Liver (tissue), 9 donors: ENCODE data around the gene ATP6AP1. TPM values are rescaled to one million over a fixed set of nuclear protein-coding genes. Genes with fewer than 3 reads are reported as not detected.

Source experiments
- DNase-seq: peaks from one replicate; pipeline ENCODE4 v3.0.0-alpha.2; 2017; ENCODE audit warnings: low spot score
- H3K27ac ChIP-seq, 2 donors: one replicate each; pipeline ENCODE4 v1.7.0; 2013; ENCODE audit warnings: inconsistent platforms in 2 of 2, low read length in 2 of 2, control low read depth in 1 of 2, low read depth in 1 of 2, mild to moderate bottlenecking in 1 of 2
- H3K27me3 ChIP-seq, 4 donors: one replicate each; pipeline versions ENCODE4 v1.6.1 to v1.7.0; 2013; ENCODE audit warnings: low read length in 3 of 4, inconsistent platforms in 1 of 4, mild to moderate bottlenecking in 1 of 4, moderate library complexity in 1 of 4; ENCODE audit not compliant: control insufficient read depth in 4 of 4, insufficient read depth in 4 of 4
- H3K36me3 ChIP-seq, 4 donors: one replicate each; pipeline versions ENCODE4 v1.6.1 to v1.7.0; 2013; ENCODE audit warnings: low read length in 3 of 4, mild to moderate bottlenecking in 3 of 4, low read depth in 1 of 4, moderate library complexity in 1 of 4; ENCODE audit not compliant: control insufficient read depth in 4 of 4, insufficient read depth in 3 of 4
- H3K4me1 ChIP-seq, 4 donors: one replicate each; pipeline versions ENCODE4 v1.6.1 to v1.7.0; 2013; ENCODE audit warnings: low read length in 3 of 4, mild to moderate bottlenecking in 3 of 4, moderate library complexity in 1 of 4; ENCODE audit not compliant: control insufficient read depth in 4 of 4, insufficient read depth in 4 of 4
- H3K4me3 ChIP-seq, 3 donors: one replicate each; pipeline versions ENCODE4 v1.6.1 to v1.7.0; 2013; ENCODE audit warnings: low read length in 3 of 3, control low read depth in 1 of 3, low read depth in 1 of 3, mild to moderate bottlenecking in 1 of 3
- H3K9ac ChIP-seq, 2 donors: one replicate each; pipeline ENCODE4 v1.7.0; 2013; ENCODE audit warnings: low read length in 2 of 2, mild to moderate bottlenecking in 2 of 2, moderate library complexity in 2 of 2, control low read depth in 1 of 2, low read depth in 1 of 2
- H3K9me3 ChIP-seq, 4 donors: one replicate each; pipeline versions ENCODE4 v1.6.1 to v1.7.0; 2013; ENCODE audit warnings: low read length in 3 of 4; ENCODE audit not compliant: control insufficient read depth in 4 of 4
- CTCF ChIP-seq: fragments of 150-350 bp; IDR thresholded peaks from 2 replicates; pipeline ENCODE4 v1.5.1; 2017; ENCODE audit warnings: improper control_type of control experiment, low read depth, low read length; ENCODE audit not compliant: missing input control
- EGR1 ChIP-seq, 2 donors: IDR thresholded peaks; 2 replicates each; pipeline ENCODE4 v1.6.1; 2016 to 2018; ENCODE audit warnings: antibody characterized with exemption in 2 of 2, low read depth in 2 of 2
- FOXA1 ChIP-seq: IDR thresholded peaks from 2 replicates; pipeline ENCODE4 v1.6.1; 2016; ENCODE audit warnings: antibody characterized with exemption
- FOXA2 ChIP-seq: IDR thresholded peaks from 2 replicates; pipeline ENCODE4 v1.6.1; 2016; ENCODE audit warnings: antibody characterized with exemption
- GABPA ChIP-seq, 2 donors: IDR thresholded peaks in 1 of 2; conservative IDR thresholded peaks in 1 of 2; 2 replicates each; pipeline ENCODE4 v1.6.1; 2016; ENCODE audit warnings: antibody characterized with exemption in 2 of 2, mild to moderate bottlenecking in 1 of 2, moderate library complexity in 1 of 2
- HNF4A ChIP-seq, 2 donors: conservative IDR thresholded peaks; 2 replicates each; pipeline ENCODE4 v1.6.1; 2016; ENCODE audit warnings: antibody characterized with exemption in 2 of 2, mild to moderate bottlenecking in 2 of 2
- HNF4G ChIP-seq: IDR thresholded peaks from 2 replicates; pipeline ENCODE4 v1.6.1; 2016; ENCODE audit warnings: antibody characterized with exemption
- JUND ChIP-seq, 2 donors: IDR thresholded peaks; 2 replicates each; pipeline ENCODE4 v1.6.1; 2016; ENCODE audit warnings: antibody characterized with exemption in 2 of 2
- MAX ChIP-seq: IDR thresholded peaks from 2 replicates; pipeline ENCODE4 v1.6.1; 2016; ENCODE audit warnings: antibody characterized with exemption
- NR2F2 ChIP-seq: IDR thresholded peaks from 2 replicates; pipeline ENCODE4 v1.6.1; 2016; ENCODE audit warnings: antibody characterized with exemption
- REST ChIP-seq: IDR thresholded peaks from 2 replicates; pipeline ENCODE4 v1.6.1; 2016; ENCODE audit warnings: antibody characterized with exemption, mild to moderate bottlenecking
- RXRA ChIP-seq, 2 donors: IDR thresholded peaks; 2 replicates each; pipeline ENCODE4 v1.6.1; 2017 to 2018; ENCODE audit warnings: antibody characterized with exemption in 2 of 2, mild to moderate bottlenecking in 1 of 2
- TAF1 ChIP-seq: conservative IDR thresholded peaks from 2 replicates; pipeline ENCODE4 v1.6.1; 2016; ENCODE audit warnings: antibody characterized with exemption, mild to moderate bottlenecking
- YY1 ChIP-seq: IDR thresholded peaks from 2 replicates; pipeline ENCODE4 v1.6.1; 2016; ENCODE audit warnings: antibody characterized with exemption, mild to moderate bottlenecking
- ZBTB33 ChIP-seq: IDR thresholded peaks from 2 replicates; pipeline ENCODE4 v1.6.1; 2016; ENCODE audit warnings: antibody characterized with exemption
- WGBS: extraction: QIAGEN DNeasy Blood & Tissue Kit; methylation state at CpG from one replicate; pipeline ENCODE4 v1.1.7; 2013; 5-methylcytosine and 5-hydroxymethylcytosine counted together
- polyA plus RNA-seq, 2 donors: library from polyadenylated mRNA; stranded (reverse) in 1 of 2; unstranded in 1 of 2; fragments of 200-250 nt in 1 of 2; fragments of >200 nt in 1 of 2; fragmentation: Nextera tagmentation in 1 of 2; extraction: Ambion mirVana in 1 of 2; gene quantifications; one replicate each; pipeline versions ENCODE4 v1.2.1 to v1.2.3, GENCODE V29; 2013 to 2015
- total RNA-seq, 2 donors: library from RNA; depleted of rRNA; stranded (reverse); fragments of >200 nt; gene quantifications; one replicate each; pipeline ENCODE4 v1.2.3, GENCODE V29; 2014
- donor health status: healthy.
- donor health status: healthy.
- donor health status: healthy.
- donor health status: healthy.
- donor health status: healthy.

ATP6AP1 gene
- total and polyA plus RNA-seq, 4 donors = 35.2 to 43.3 (median 40.8) TPM

GRCh38 chrX:154450312-154450711 lies 21.8 kb downstream of the ATP6AP1 start:
- WGBS = 96% methylated on average over 17 of the region's 17 CpGs
- no peak for TF ChIP-seq NR2F2
- no peak for TF ChIP-seq EGR1 (IDR thresholded peaks at IDR 0.05; ENCODE audit: low read depth in 2 of 2)
- no peak for TF ChIP-seq JUND (IDR thresholded peaks at IDR 0.05)
- no peak for TF ChIP-seq FOXA1
- no peak for TF ChIP-seq GABPA (IDR thresholded peaks at IDR 0.05 in 1 of 2, conservative IDR thresholded peaks at IDR 0.05 in 1 of 2)
- no peak for TF ChIP-seq YY1
- TF ChIP-seq CTCF = no peak
- no peak for TF ChIP-seq REST
- no peak for TF ChIP-seq TAF1
- no peak for TF ChIP-seq ZBTB33
- no peak for TF ChIP-seq HNF4A (conservative IDR thresholded peaks at IDR 0.05)
- no peak for TF ChIP-seq MAX
- TF ChIP-seq HNF4G = no peak
- TF ChIP-seq FOXA2 = no peak
- Histone ChIP-seq H3K9ac (no peak overlapping the region), H3K27ac (no peak overlapping the region), H3K9me3 (no peaks in the 10 kb centered on the region), H3K27me3 (no peaks in the 10 kb centered on the region), H3K36me3 (peaks cover 0 to 24% (median 8%) of the 10 kb centered on the region in 4 donors), H3K4me3 (no peak overlapping the region), H3K4me1 (peaks cover 0 to 2% (median 0%) of the 10 kb centered on the region in 4 donors)
- no peak for DNase-seq

GRCh38 chrX:154452823-154453222 lies 24.3 kb downstream of the ATP6AP1 start:
- H3K36me3 ChIP-seq = peaks cover 0 to 24% (median 8%) of the 10 kb centered on the region in 4 donors
- no peak for TF ChIP-seq RXRA (IDR thresholded peaks at IDR 0.05)
- H3K9ac ChIP-seq = no peak overlapping the region
- no peak overlapping the region for H3K4me3 ChIP-seq
- WGBS = 97% methylated on average over 9 of the region's 9 CpGs
- H3K9me3 ChIP-seq = no peaks in the 10 kb centered on the region
- H3K27ac ChIP-seq = no peak overlapping the region
- no peak for DNase-seq
- H3K27me3 ChIP-seq = no peaks in the 10 kb centered on the region
- H3K4me1 ChIP-seq = peaks cover 0 to 5% (median 0%) of the 10 kb centered on the region in 4 donors
